NT2/D1 (cell line): ENCODE measurements around the gene CREG1.
A peak's percentile ranks its signal among the peaks of the same experiment; 100 is the strongest.
"Not testable (repeated sequence)": the region's sequence is repeated elsewhere in the genome, so short reads cannot be mapped to it uniquely, and the experiment has no call there.

ENCODE experiments used
- DNase-seq: peaks from one replicate; pipeline ENCODE4 v3.0.0-alpha.2; 2011; ENCODE audit warnings: low read depth, low spot score
- H3K27me3 ChIP-seq: 2 replicates; pipeline ENCODE4 v1.6.0; 2011; ENCODE audit warnings: mild to moderate bottlenecking; ENCODE audit not compliant: insufficient read length, insufficient read depth
- H3K36me3 ChIP-seq: 2 replicates; pipeline ENCODE4 v1.6.1; 2011; ENCODE audit warnings: mild to moderate bottlenecking, low read length, mixed read lengths; ENCODE audit not compliant: insufficient read depth, insufficient read length
- H3K4me1 ChIP-seq: 2 replicates; pipeline ENCODE4 v1.5.1; 2011; ENCODE audit not compliant: insufficient read depth, insufficient read length
- H3K4me3 ChIP-seq: 2 replicates; pipeline ENCODE4 v1.5.1; 2011; ENCODE audit warnings: low read depth; ENCODE audit not compliant: insufficient read length
- H3K9ac ChIP-seq: 2 replicates; pipeline ENCODE4 v1.6.0; 2011; ENCODE audit warnings: low read depth; ENCODE audit not compliant: insufficient read length
- H3K9me3 ChIP-seq: 2 replicates; pipeline ENCODE4 v1.5.1; 2011; ENCODE audit warnings: mild to moderate bottlenecking, low read length; ENCODE audit not compliant: insufficient read depth
- SUZ12 ChIP-seq: IDR thresholded peaks from 2 replicates; pipeline ENCODE4 v1.6.1; 2011; ENCODE audit not compliant: insufficient read length, insufficient read depth; ENCODE audit errors: extremely low read depth
- YY1 ChIP-seq: IDR thresholded peaks from 2 replicates; pipeline ENCODE4 v1.6.1; 2011; ENCODE audit not compliant: insufficient read length, insufficient read depth
- ZNF274 ChIP-seq: IDR thresholded peaks from 2 replicates; pipeline ENCODE4 v1.6.1; 2011; ENCODE audit warnings: mild to moderate bottlenecking, low read depth, low read length

CREG1 gene

GRCh38 chr1:167565922-167566321 lies 12.4 kb upstream of the CREG1 start:
- no peak for TF ChIP-seq YY1
- no peak for TF ChIP-seq SUZ12
- TF ChIP-seq ZNF274: no peak
- no peak for DNase-seq
- H3K27me3 ChIP-seq: no peaks in the 10 kb centered on the region
- H3K36me3 ChIP-seq: no peaks in the 10 kb centered on the region
- H3K9ac ChIP-seq: no peak overlapping the region
- no peaks in the 10 kb centered on the region for H3K9me3 ChIP-seq
- peaks cover 4% of the 10 kb centered on the region for H3K4me1 ChIP-seq
- H3K4me3 ChIP-seq: no peak overlapping the region

GRCh38 chr1:167564612-167565270 lies 11.2 kb upstream of the CREG1 start:
- Histone ChIP-seq H3K27me3 (no peaks in the 10 kb centered on the region), H3K36me3 (no peaks in the 10 kb centered on the region), H3K4me3 (no peak overlapping the region), H3K9me3 (no peaks in the 10 kb centered on the region), H3K4me1 (peaks cover 4% of the 10 kb centered on the region), H3K9ac (no peak overlapping the region)
- TF ChIP-seq YY1 (no peak), SUZ12 (no peak), ZNF274 (no peak)
- no peak for DNase-seq

DNA sequence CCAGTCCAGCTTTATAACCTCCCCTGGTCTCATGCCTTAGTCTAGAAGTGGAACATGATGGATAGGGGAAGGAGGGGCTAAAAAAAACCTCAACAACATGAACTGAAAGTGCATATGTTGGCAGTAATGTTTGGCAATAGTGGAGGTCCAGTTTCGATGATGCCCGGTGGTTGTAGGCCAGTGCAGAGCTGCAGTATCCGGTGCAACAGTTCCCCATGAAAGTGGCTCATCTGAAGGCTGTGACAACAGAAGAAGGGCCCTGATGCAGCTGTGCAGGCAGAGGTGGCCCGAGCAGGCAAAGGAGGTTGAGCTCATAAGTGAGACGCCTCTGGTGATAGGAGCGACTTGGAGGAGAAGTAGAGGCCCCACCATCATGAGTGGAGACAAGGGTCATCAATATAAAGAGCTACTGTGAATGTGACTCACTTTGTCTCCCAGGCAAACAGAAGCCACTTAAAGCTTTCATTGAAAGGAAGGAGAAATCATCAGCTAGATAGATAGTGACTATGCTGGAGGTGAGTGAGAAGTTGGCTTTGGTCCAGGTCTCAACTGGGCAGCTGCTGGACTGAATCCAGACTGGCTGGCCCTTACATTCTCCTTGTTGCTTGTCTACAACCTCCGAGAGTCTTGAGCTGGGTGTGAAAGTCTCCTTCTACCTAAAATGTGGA lies 10.2 kb upstream of the CREG1 start:
- DNase-seq: no peak
- Histone ChIP-seq H3K4me1 (peaks cover 4% of the 10 kb centered on the region), H3K4me3 (no peak overlapping the region), H3K9me3 (no peaks in the 10 kb centered on the region), H3K27me3 (no peaks in the 10 kb centered on the region), H3K9ac (no peak overlapping the region), H3K36me3 (no peaks in the 10 kb centered on the region)
- no peak for TF ChIP-seq SUZ12
- no peak for TF ChIP-seq YY1
- no peak for TF ChIP-seq ZNF274

DNA sequence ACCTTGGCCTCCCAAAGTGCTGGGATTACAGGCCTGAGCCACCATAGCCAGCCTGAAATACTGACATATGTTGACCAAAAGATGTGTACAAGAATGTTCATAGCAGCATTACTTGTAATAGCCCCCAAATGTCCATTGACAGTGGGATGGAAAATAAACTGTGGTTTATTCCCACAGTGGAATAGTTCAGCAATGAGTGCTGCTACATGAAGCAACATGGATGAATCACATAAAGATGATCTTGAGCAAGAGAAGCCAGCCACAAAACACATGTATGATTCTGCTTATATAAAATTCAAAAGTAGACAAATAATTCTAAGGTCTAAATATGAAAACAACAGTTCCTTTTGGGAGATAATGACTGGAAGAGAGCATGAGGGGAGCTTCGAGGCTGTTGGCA lies 9.1 kb upstream of the CREG1 start:
- Histone ChIP-seq H3K9me3 (no peaks in the 10 kb centered on the region), H3K36me3 (no peaks in the 10 kb centered on the region), H3K4me3 (no peak overlapping the region), H3K27me3 (no peaks in the 10 kb centered on the region), H3K4me1 (peaks cover 4% of the 10 kb centered on the region), H3K9ac (no peak overlapping the region)
- TF ChIP-seq ZNF274 (no peak), YY1 (no peak), SUZ12 (no peak)
- DNase-seq: no peak

DNA sequence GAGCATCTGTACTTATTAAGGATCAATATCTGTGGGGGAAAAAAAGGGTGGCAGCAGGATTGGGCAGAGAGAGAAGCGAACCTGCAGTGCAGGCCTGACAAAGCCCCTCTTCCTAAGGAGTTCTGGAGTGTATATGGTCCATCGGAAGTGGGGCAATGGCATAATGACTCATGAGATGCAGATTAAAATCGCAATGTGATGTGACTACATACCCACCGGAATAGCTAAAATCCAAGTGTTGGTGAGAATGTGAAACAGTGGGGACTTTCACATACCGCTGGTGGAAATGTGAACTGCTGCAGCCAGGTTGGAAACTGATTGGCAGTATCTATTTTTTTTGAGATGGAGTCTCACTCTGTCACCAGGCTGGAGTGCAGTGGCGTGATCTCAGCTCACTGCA lies 8.2 kb upstream of the CREG1 start:
- Histone ChIP-seq H3K9ac (no peak overlapping the region), H3K36me3 (no peaks in the 10 kb centered on the region), H3K27me3 (no peaks in the 10 kb centered on the region), H3K9me3 (no peaks in the 10 kb centered on the region), H3K4me1 (peaks cover 2% of the 10 kb centered on the region), H3K4me3 (no peak overlapping the region)
- no peak for DNase-seq
- no peak for TF ChIP-seq SUZ12

DNA sequence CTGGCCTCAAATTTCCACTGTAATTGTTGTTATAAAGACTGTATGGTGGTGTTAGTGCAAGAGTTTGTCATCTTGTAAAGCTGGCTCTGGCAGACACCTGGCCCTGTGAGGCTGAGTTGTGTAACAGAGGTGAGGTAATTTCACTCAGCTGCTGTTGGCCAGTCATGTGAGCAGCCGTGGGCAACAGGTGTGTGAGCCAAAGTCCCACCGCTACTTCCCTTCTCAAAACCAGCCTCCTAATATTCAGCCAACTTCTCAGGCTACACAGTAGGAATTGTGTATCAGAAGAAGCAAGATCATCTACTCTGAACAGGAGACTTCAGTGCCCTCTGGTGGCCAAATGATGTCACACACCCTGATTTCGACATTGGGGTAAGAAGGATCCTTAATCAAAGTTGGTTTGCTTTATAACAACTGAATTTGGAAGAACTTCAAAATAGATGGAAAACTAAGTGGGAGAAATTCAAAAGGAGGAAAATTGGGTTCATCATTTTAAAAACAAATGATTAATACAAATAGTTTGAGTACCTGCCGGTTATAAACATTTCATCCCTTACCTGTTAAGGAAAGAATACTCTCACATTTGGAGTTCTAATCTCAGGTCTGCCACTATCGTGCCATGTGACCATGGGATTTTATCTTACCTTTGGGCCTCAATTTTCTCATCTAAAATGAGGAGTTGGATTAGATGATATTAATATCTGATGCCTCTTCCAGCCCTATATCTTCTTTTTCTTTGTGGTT lies 2.6 kb upstream of the CREG1 start:
- DNase-seq: peak; percentile 73
- no peak for TF ChIP-seq ZNF274
- no peak for TF ChIP-seq SUZ12
- TF ChIP-seq YY1: no peak
- H3K4me1 ChIP-seq: peaks cover 3% of the 10 kb centered on the region

DNA sequence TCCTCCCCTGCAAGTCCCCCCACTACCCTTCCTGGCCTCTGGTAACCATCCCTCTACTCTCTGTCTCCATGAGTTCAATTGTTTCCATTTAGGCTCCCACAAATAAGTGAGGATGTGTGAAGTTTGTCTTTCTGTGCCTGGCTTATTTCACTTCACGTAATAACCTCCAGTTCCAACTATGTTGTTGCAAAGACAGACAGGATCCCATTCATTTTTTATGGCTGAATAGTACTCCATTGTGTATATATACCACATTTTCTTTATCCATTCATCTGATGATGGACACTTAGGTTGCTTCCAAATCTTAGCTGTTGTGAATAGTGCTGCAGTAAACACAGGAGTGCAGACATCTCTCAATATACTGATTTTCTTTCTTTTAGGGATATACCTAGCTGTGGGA lies 1.5 kb upstream of the CREG1 start:
- DNase-seq, H3K4me1 ChIP-seq, H3K9ac ChIP-seq, H3K9me3 ChIP-seq, H3K36me3 ChIP-seq, H3K4me3 ChIP-seq: not testable (repeated sequence)
- peaks cover 18% of the 10 kb centered on the region for H3K27me3 ChIP-seq

More for the DNA sequence above, 2.6 kb upstream of the CREG1 start:
- peak overlapping the region; percentile 14 for H3K9ac ChIP-seq
- H3K4me3 ChIP-seq: no peak overlapping the region
- H3K36me3 ChIP-seq: no peaks in the 10 kb centered on the region
- peaks cover 18% of the 10 kb centered on the region for H3K27me3 ChIP-seq
- H3K9me3 ChIP-seq: no peaks in the 10 kb centered on the region
